Renal cortical epithelial cell (primary cell): ENCODE measurements around the gene SCOC. TPM values are rescaled to one million over a fixed set of nuclear protein-coding genes. Genes with fewer than 3 reads are reported as not detected.

ENCODE experiments used
- DNase-seq: peaks from one replicate; pipeline ENCODE4 v3.0.0-alpha.2; 2011; ENCODE audit warnings: low read depth
- total RNA-seq: library from RNA; depleted of rRNA; stranded (reverse); fragments of >200 nt; gene quantifications from 2 replicates; pipeline ENCODE4 v1.2.3, GENCODE V29; 2014

The SCOC gene
- total RNA-seq, result 121 and 130 TPM in 2 replicates

DNA sequence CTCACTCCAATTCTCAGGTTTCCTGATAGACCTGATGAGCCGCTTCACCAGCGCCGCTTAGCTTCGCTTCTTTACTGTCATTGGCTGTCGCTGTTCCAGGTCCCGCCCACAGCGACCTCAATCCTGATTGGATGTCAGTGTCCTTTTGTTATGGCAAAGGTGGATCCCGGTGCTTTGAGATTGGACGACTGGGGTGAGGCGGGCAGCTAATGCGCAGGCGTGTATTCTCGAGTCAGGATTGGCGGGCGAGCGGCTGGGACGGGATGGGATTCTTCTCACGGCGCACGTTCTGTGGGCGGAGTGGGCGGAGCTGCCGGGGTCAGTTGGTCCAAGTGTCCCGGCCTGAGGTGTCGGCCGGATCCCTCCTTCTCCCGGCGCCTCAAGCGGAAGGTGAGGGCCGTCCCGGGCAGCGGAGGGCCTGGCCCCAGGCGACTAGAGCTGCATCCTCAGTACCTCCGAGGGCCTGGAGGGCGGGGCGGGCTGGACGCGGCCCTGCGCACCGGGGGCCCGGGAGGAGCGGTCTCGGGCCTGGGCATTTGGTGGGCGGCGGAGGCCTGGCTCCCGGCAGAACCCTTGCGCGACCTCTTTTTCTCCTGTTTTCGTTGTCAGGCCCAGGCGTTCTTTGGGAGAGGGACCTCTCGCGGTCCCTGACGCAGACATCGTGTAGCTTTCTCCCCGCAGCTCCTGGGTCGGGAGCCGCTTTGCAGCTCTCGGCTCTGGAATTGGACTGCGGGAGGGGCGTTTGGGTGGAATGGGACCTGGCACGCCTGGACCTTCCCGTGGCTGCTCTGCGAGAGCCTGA is at the start of gene SCOC:
SCOC (plus strand) TSS at position 319 of the 802 bp plus-strand sequence. CDS start 5,525 bp downstream, outside the sequence.
- peak; percentile 98 for DNase-seq

DNA sequence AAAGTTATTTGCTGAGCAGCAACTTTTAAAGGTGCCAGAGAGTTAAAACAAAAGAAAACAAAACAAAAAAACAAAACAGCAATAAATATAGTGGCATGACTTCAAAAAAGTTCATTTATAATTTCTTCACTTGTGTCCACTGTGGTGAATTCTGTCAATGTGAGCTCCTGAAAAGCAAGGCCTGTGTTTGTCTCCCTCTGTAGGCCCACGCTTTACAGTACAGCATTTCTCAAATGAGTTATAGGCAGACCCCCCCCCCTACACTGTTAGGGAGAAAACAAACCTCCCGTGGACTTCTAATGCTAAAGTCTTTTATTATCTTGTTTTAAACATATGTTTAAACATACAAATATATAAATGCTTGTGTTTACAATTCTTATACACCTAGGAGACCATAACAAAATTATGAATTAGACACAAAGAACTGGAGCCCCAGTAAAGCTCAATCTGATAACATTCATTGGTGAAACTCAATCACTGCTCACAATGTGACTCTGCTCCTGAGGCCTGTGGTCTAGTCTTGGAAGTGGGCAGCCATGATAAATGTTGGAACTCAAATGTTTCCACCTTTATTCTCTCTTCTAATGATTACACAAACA is 47.0 kb upstream of the SCOC start:
- peak; percentile 50 for DNase-seq

DNA sequence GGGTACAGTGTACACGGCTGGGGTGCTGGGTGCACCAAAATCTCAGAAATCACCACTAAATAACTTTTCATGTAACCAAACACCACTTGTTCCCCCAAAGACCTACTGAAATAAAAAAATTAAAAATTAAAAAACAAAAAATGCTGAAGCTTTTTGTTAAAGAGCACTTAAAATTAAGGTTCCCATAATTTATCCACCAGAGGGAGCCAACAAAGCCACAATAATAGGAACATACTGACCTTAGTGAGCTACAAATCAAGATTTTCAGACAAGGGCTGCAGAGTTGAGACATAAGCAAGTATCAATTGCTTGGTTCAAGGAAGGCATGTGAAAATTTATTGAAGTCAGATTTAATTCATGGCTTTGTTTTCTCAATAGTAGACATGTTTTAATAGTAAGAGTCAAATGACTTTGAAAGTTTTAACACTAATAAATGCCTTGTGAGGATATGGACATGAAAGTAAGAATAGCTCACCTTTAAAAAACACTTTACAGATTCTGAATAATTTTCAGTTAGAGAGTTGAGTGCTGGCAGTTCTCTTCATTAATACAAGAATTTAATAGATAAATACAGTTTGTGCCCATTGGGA is 43.0 kb upstream of the SCOC start:
- DNase-seq, result peak; percentile 63

DNA sequence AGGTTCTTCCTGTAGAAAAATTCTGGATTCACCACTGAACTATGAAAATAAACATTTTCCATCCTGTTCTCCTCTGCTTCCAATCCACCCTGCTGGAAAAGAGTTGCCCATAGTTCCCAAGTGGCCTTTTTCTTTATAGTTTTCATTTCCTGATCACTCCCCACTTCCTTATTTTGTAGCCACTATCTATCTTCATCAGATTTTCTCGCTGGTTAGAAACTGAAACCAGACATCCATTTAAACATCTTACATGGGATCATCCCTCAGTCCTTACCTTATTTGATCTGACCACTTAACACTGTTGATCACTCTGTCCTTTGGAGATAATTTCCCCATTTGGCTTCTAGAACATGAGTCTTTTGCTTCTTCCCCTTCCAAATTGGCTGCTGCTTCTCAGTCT is 42.2 kb upstream of the SCOC start:
- no peak for DNase-seq

DNA sequence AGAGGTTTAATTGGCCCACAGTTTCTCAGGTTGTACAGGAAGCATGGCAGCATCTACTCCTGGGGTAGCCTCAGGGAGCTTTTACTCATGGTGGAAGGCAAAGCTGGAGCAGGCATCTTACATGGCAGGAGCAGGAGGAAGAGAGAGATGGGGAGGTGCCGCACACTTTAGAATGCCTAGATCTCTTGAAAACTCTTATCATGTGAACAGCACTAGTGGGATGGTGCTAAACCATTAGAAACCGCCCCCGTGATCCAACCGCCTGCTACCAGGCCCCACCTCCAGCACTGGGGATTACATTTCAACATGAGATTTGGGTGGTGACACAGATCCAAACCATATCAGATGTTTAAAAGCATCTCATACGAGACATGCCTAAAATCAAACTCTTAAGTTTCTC is 41.6 kb upstream of the SCOC start:
- no peak for DNase-seq

DNA sequence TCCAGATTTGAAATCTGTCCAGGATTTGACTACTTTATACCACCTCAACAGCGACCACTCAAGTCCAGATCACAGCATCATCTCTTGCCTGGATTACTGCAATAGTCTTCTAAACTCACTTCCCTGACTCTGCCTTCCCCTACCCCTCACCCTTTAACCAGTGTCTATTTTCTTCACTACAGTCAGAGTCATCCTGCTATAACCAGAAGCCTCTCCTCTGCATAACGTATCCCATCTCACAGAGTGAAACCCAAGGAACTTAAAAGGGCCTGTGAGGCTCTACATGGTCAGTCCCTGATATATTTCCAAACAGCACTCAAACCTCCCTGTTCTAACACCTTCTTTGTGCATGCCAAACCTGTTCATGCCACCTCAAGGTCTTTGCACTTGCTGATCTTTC is 40.7 kb upstream of the SCOC start:
- no peak for DNase-seq

DNA sequence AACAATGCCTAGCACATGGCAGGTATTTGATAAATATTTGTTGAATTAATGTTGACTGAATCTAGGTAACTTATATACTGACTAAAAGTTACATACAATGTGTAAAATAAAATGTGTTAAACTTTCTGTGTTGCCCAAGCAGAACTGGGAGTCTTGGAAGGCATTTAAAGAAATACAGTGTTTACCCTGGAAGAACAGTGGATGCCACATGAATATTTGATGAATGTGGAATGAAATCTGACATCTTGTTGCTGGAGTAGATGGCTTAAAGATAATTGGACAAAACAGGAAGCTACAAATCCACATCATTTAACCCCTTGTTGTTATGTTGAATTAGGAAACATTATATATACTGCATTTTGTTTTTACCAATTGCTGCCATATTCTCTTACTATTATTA is 39.9 kb upstream of the SCOC start:
- no peak for DNase-seq

DNA sequence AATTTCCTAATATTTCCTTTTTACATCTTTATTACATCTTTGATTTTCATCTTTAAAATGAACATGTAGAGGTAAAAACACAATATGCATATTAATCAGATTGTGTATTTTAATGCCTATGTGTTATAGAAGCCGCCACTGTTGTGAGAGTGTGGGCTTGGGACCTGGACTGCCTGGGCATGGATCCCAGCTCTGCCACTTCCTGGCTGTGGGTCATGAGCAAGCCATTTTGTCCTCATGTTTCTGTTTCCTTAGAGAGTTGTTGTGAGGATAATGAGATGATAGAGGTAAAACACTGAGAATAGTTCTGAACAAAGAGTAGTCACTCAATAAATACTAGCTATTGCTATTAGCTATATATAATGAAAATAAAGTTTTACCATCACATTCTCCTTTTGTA is 38.4 kb upstream of the SCOC start:
- DNase-seq, result no peak

DNA sequence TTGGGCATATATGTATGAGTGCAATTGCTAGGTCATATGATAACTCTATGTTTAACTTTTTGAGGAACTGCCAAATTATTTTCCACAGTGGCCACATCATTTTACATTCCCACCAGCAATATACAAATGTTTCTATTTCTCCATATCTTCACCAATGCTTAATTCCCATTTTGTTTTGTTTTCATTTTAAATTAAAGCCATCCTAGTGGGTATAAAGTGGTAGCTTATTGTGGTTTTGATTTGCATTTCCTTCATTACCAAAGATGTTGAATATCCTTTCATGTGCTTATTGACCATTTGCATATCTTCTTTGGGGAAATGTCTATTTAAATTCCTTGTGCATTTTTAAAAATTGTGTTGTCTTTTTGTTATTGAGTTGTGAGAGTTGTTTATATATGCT is 36.7 kb upstream of the SCOC start:
- DNase-seq, result no peak

DNA sequence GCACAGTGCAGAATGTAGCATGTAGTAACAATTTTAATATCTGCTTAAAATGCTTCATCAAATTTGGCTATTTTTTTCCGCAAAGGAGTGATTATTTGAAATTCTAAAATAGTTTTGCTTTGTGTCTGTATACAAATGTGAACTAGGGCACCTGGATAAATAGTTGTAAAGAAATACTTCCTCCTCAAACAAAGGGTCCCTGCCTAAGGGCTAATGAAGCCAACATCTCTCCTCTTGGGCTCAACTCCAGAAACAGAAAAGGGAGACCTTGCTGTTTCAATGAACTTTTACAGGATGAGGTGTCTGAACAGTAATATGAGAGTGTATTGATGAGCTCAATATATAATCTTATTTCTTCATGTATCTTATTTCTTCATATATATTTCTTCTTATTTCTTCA is 30.8 kb upstream of the SCOC start:
- DNase-seq, result no peak

DNA sequence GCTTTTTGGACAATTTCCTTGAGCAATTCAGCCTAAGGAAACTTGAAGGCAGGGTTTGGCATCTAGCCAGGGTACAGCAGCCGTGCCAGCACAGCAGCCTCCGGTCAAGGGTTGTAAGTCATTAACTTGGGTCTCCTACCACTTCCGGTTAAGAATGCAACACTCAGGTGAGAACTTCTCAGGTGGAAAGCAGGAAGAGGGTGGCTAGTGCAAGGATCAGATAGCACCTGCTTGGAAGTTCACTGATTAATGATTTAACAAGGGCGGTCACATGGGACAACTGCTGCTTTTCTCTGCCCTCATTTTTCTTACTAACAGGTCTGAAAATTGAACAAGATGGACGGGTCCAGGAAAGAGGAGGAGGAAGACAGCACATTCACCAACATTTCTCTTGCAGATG is 30.1 kb upstream of the SCOC start:
- peak; percentile 95 for DNase-seq

DNA sequence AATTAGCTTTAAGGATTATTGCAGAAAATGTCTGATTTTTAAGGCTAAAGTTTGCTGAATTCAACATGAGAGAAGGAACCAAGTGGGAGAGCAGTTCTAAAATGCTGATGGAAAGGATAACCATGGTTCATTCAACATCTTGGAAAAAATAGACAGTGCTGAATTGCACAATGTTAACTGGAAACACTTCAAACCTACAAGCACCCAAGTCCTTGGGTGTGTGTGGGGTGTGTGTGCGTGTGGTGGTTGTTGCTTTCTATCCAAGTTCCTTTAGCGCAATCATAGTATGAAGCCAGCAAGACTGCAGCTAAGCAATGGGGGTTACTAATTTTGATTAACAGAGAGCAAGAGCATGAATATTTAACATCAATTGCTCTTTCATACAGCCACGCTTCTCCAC is 29.3 kb upstream of the SCOC start:
- DNase-seq, result peak; percentile 69

DNA sequence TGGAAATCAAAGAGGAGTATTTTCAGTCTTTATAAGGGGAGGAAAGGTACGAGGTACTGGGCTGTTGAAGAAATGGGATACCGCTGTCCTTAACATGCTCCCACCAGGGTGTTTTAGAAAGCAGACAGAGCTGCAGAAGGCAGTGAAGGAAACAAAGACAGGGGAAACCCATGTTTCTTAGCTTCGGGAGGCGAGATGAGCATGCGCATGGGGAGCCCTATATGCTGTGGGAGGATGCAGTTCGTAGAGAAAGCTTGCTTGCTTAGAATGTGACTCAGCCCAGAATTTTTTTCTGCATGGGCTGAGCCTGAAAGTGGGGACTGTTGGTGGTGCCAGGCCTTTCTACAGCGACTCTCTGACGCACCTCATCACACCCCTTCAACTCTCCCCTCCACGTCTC is 28.8 kb upstream of the SCOC start:
- peak; percentile 74 for DNase-seq

DNA sequence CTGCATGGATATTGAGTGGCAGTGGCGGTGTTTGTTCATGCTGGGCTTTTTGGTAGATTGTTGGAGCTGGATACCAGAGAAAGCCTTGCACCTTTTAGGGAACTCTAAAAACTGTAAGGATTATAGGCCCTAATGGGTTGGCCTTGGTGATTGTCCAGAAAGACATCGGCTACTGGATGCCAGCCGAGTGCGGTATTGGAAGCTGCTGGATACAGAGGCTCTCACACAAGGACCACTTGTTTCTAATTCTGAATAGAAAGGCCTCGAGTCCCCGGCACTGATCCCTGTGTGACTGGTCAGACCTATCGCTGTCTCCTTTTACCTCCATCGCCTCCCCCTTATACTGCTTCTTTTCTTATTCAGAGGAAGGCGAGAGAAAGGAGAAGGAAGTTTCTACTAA is 27.3 kb upstream of the SCOC start:
- DNase-seq, result no peak

DNA sequence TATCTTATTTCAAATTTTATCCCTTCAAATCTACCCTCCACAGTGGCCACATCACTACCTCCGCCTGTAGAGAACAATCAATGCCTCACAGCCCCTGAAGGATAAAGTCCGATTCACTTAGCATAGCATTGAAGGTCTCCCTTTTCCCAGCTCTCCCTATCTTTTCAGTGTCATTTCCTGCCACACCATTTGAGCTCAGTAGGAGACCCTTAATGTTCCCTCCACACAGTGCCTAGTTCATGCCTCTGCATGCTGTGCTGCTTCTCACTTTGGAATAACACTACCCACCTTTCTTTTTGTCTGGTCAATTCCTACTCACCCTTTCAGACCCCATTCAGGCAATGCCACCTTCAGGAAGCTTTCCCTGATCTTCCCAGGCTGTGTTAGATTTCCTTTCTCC is 23.6 kb upstream of the SCOC start:
- no peak for DNase-seq

DNA sequence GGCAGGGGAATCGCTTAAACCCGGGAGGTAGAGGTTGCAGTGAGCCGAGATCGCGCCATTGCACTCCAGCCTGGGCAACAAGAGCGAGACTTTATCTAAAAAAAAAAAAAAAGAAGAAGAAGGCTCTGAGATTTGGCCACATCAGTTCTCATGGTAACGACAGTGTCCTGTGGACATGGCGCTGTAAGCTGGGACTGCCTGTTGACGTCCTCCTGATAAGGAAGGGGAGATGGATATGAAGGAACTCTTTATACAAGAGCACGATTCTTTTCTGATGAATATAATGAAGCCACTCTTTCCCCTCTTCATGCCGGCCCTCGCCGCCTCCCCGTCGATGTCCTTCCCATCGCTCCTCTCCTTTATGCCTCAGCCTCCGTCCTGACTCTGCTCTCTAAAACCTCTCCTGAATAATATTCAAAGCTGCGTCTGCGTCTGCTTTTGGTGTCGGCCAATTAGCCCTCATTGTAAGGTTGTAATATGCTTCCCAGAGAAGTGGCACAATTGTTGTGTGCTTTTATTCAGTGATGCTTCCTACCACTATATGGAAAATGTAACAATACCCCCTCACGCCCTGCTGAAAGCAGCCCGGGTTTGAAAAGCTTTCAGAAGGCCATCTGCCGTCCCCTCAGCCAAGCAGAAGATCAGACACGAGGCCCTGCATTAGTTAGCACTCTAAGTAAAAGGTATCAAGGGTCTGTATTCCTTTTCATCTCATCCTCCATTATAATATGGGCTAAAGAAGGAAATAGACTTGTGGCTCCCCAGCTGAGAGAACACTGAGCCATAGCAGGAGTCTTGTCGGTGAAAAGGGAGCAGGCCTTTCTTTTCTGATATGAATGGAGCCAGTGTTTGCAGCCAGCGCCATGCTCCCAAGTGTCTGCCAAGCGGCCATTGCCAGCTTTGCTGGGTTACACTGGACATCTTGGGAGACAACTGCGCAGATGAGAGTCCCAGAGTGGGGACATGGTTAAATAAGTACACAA is 22.1 kb upstream of the SCOC start:
- DNase-seq, result no peak

DNA sequence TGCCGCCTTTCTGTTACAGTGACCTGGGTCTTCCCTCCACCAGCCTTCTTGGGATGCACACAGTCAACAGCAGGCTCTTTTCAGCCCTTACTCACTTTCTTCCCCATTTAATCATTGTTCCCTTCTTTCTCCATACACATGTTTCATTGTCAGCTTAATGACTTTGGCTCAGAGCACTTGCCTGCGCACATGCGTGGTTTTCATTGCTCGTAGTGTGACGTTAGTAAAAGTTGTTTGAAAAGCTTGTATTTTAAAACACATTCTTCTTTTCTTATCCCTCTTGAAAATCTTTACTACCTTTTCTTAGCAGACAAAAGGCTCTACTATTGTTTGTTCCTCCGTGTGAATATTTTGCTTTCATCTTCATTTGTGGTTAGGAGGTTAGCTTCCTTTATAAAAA is 19.7 kb upstream of the SCOC start:
- no peak for DNase-seq

DNA sequence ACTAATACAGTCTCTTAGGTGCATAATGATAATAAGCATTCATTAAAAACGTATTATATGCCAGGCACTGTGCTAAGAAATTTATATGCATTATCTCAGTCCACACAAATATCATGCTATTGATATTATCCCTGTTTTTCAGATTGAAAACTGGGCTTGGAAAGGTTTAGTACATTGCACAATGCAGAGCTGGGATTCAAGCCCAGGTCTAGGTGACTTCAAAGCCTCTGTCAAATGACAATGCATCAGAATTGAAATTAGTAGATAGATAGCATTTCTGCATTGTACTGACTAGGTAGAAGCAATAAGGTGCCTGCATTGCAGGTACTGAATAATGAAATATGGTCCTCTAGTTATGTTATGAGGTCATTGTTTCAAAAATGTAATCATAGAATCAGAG is 18.2 kb upstream of the SCOC start:
- DNase-seq, result no peak

DNA sequence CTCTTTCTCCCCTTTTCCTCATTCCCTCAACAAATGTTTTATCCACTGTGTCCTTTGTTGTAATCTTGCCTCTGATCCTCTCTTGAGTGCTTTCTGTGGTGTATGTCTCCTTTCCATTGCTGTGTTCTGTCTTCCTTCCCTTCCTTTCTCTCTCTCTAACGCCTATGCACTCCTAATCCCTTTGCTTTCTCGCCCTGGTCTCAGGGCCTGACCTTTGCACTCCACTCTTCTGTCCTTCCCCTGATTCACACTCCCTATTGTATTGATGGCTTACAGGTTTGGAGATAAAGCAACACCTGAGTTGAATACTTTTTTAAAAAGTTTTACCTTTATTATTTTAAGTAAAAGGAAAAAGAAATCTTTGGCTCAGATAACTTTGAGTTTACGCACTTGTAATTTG is 15.6 kb upstream of the SCOC start:
- no peak for DNase-seq

DNA sequence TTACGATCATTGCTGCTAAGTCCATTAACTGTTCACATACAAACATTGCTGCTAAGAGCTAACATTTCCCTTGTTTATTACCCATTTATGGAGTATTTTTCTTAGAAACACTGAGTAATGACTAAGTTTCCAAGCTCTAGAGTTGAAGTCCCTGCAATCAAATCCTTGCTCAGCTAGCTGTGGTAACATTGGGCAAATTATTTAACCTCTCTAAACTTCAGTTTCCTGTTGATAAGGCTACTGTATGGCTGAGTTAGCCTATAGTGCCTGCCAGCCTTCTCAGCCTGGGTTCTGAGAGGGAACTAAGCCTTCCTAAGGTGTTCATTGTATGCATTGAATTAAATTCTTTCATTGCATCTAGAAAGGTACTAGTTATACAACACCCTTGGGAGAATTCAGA is 15.2 kb upstream of the SCOC start:
- DNase-seq, result no peak

DNA sequence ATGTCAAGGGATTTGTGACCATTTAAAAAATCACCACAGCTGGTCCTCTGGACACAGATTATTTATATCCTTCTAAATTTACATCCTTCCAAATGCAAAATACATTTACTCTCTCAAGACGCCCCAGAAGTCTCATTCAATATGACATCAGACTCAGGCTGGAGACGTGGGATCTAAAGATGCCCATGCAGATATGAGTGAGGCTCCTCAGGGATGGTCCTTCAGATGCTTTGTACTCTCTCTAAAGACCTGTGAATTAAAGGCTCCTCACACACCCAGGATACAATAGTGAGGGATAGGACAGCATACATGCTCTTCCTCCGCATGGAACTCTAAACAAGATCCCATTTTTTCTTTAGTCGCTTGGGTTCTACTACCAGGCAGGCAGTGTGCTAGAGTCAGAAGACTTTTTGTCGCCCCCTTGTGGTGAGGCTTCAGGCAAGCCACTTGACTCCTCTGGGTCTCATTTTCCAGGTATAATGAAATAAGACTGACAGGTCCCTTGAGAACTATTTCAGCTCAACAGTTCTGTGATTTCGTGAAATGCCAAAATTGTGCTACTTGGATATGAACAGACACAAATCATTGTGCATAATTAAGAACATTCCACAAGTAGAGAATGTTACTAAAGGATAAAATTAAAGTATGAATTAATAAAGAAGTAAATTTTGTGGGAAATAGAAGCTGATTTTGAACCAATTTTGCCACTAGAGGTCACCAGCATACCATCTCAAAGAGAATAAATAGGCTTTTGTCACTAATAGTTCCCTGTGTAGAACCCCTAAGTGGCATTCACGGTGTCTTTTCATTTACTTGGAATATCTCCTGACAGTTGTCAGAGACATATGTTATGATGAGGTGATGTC is 13.7 kb upstream of the SCOC start:
- peak; percentile 79 for DNase-seq
